ENCODE results near the gene CAMTA1. TPM values are rescaled to one million over a fixed set of nuclear protein-coding genes. Genes with fewer than 3 reads are reported as not detected.

The CAMTA1 gene
- total RNA-seq, 2 donors from 2014 or later = 36.5 to 57.5 TPM

GRCh38 chr1:7503691-7504437, 718.6 kb downstream of the CAMTA1 start:
- ATAC-seq = peak in 1 of 2 donors; percentile 4
- DNase-seq (ENCODE audit: low spot score) = peak; percentile 52
- H3K4me1 Mint-ChIP-seq (ENCODE audit: low read depth in 2 of 2) = no peaks in the 10 kb centered on the region
- no peak overlapping the region for H3K4me3 Mint-ChIP-seq
- H3K27me3 Mint-ChIP-seq = no peaks in the 10 kb centered on the region
- H3K27ac Mint-ChIP-seq = no peak overlapping the region
- H3K36me3 Mint-ChIP-seq = no peaks in the 10 kb centered on the region
- no peaks in the 10 kb centered on the region for H3K9me3 Mint-ChIP-seq

- H3K4me3 Mint-ChIP-seq = no peak overlapping the region
- no peak overlapping the region for H3K27ac Mint-ChIP-seq
- no peaks in the 10 kb centered on the region for H3K27me3 Mint-ChIP-seq
- H3K36me3 Mint-ChIP-seq = no peaks in the 10 kb centered on the region
- H3K4me1 Mint-ChIP-seq (ENCODE audit: low read depth in 2 of 2) = no peaks in the 10 kb centered on the region
- no peaks in the 10 kb centered on the region for H3K9me3 Mint-ChIP-seq
- ATAC-seq = no peak
- DNase-seq (ENCODE audit: low spot score) = no peak
Measured at GRCh38 chr1:7504438-7504720, 719.1 kb downstream of the CAMTA1 start.

- peak; percentile 45 for DNase-seq (ENCODE audit: low spot score)
- no peak for ATAC-seq
- no peak overlapping the region for H3K27ac Mint-ChIP-seq
- no peaks in the 10 kb centered on the region for H3K27me3 Mint-ChIP-seq
- H3K9me3 Mint-ChIP-seq = no peaks in the 10 kb centered on the region
- H3K36me3 Mint-ChIP-seq = no peaks in the 10 kb centered on the region
- no peaks in the 10 kb centered on the region for H3K4me1 Mint-ChIP-seq (ENCODE audit: low read depth in 2 of 2)
- H3K4me3 Mint-ChIP-seq = no peak overlapping the region
Measured at GRCh38 chr1:7505094-7505770, 720.0 kb downstream of the CAMTA1 start.

GRCh38 chr1:7505771-7506453, 720.7 kb downstream of the CAMTA1 start:
- no peaks in the 10 kb centered on the region for H3K4me1 Mint-ChIP-seq (ENCODE audit: low read depth in 2 of 2)
- no peak overlapping the region for H3K27ac Mint-ChIP-seq
- DNase-seq (ENCODE audit: low spot score) = peak; percentile 28
- H3K27me3 Mint-ChIP-seq = no peaks in the 10 kb centered on the region
- H3K36me3 Mint-ChIP-seq = no peaks in the 10 kb centered on the region
- no peak overlapping the region for H3K4me3 Mint-ChIP-seq
- no peaks in the 10 kb centered on the region for H3K9me3 Mint-ChIP-seq
- ATAC-seq = no peak

- no peaks in the 10 kb centered on the region for H3K4me1 Mint-ChIP-seq (ENCODE audit: low read depth in 2 of 2)
- DNase-seq (ENCODE audit: low spot score) (no peak), ATAC-seq (no peak)
- no peaks in the 10 kb centered on the region for H3K9me3 Mint-ChIP-seq
- H3K27me3 Mint-ChIP-seq = no peaks in the 10 kb centered on the region
- H3K36me3 Mint-ChIP-seq = no peaks in the 10 kb centered on the region
- no peak overlapping the region for H3K4me3 Mint-ChIP-seq
- H3K27ac Mint-ChIP-seq = no peak overlapping the region
Measured at GRCh38 chr1:7506454-7507284, 721.4 kb downstream of the CAMTA1 start.

- Mint-ChIP-seq H3K36me3 (no peaks in the 10 kb centered on the region), H3K9me3 (no peaks in the 10 kb centered on the region), H3K4me1 (ENCODE audit: low read depth in 2 of 2) (no peaks in the 10 kb centered on the region), H3K4me3 (no peak overlapping the region), H3K27me3 (peaks cover 0 to 2% of the 10 kb centered on the region in 2 donors), H3K27ac (no peak overlapping the region)
- DNase-seq (ENCODE audit: low spot score) (no peak), ATAC-seq (no peak)
Measured at GRCh38 chr1:7507285-7508019, 722.2 kb downstream of the CAMTA1 start.

GRCh38 chr1:7508052-7508933, 723.0 kb downstream of the CAMTA1 start:
- no peak overlapping the region for H3K4me3 Mint-ChIP-seq
- peaks cover 0 to 2% of the 10 kb centered on the region in 2 donors for H3K27me3 Mint-ChIP-seq
- no peaks in the 10 kb centered on the region for H3K9me3 Mint-ChIP-seq
- DNase-seq (ENCODE audit: low spot score) = no peak
- H3K27ac Mint-ChIP-seq = no peak overlapping the region
- H3K36me3 Mint-ChIP-seq = no peaks in the 10 kb centered on the region
- ATAC-seq = no peak
- H3K4me1 Mint-ChIP-seq (ENCODE audit: low read depth in 2 of 2) = no peaks in the 10 kb centered on the region

- Mint-ChIP-seq H3K9me3 (no peaks in the 10 kb centered on the region), H3K36me3 (no peaks in the 10 kb centered on the region)
Measured at GRCh38 chr1:7508934-7509519, 723.8 kb downstream of the CAMTA1 start.

GRCh38 chr1:7509598-7509997, 724.3 kb downstream of the CAMTA1 start:
- Mint-ChIP-seq H3K27me3 (peaks cover 0 to 2% of the 10 kb centered on the region in 2 donors), H3K9me3 (no peaks in the 10 kb centered on the region), H3K4me1 (ENCODE audit: low read depth in 2 of 2) (no peaks in the 10 kb centered on the region), H3K27ac (no peak overlapping the region), H3K4me3 (no peak overlapping the region), H3K36me3 (no peaks in the 10 kb centered on the region)
- ATAC-seq = no peak
- DNase-seq (ENCODE audit: low spot score) = no peak

More at GRCh38 chr1:7508934-7509519, 723.8 kb downstream of the CAMTA1 start:
- Mint-ChIP-seq H3K4me3 (no peak overlapping the region), H3K27me3 (peaks cover 0 to 2% of the 10 kb centered on the region in 2 donors), H3K4me1 (ENCODE audit: low read depth in 2 of 2) (no peaks in the 10 kb centered on the region), H3K27ac (no peak overlapping the region)
- no peak for ATAC-seq
- no peak for DNase-seq (ENCODE audit: low spot score)

- DNase-seq (ENCODE audit: low spot score) (no peak), ATAC-seq (no peak)
- Mint-ChIP-seq H3K36me3 (no peaks in the 10 kb centered on the region), H3K4me3 (no peak overlapping the region), H3K4me1 (ENCODE audit: low read depth in 2 of 2) (no peaks in the 10 kb centered on the region), H3K27me3 (peaks cover 0 to 2% of the 10 kb centered on the region in 2 donors), H3K9me3 (no peaks in the 10 kb centered on the region), H3K27ac (no peak overlapping the region)
Measured at GRCh38 chr1:7510389-7510931, 725.2 kb downstream of the CAMTA1 start.

- Mint-ChIP-seq H3K9me3 (no peaks in the 10 kb centered on the region), H3K27ac (no peak overlapping the region), H3K4me1 (ENCODE audit: low read depth in 2 of 2) (no peaks in the 10 kb centered on the region), H3K27me3 (peaks cover 0 to 2% of the 10 kb centered on the region in 2 donors), H3K4me3 (no peak overlapping the region), H3K36me3 (no peaks in the 10 kb centered on the region)
- peak; percentile 48 for DNase-seq (ENCODE audit: low spot score)
- no peak for ATAC-seq
Measured at GRCh38 chr1:7511381-7511780, 726.1 kb downstream of the CAMTA1 start.

- Mint-ChIP-seq H3K27ac (no peak overlapping the region), H3K27me3 (peaks cover 0 to 2% of the 10 kb centered on the region in 2 donors)
Measured at GRCh38 chr1:7513081-7513480, 727.8 kb downstream of the CAMTA1 start.

More at GRCh38 chr1:7513081-7513480, 727.8 kb downstream of the CAMTA1 start:
- Mint-ChIP-seq H3K36me3 (no peaks in the 10 kb centered on the region), H3K4me3 (no peak overlapping the region), H3K4me1 (ENCODE audit: low read depth in 2 of 2) (no peaks in the 10 kb centered on the region), H3K9me3 (no peaks in the 10 kb centered on the region)
- no peak for ATAC-seq
- DNase-seq (ENCODE audit: low spot score) = peak; percentile 15

Data from natural killer cell treated with Interleukin-12 subunit alpha and Interleukin-12 subunit beta and Interleukin-15 and Interleukin-18, amount 100 ng/mL, for 72 hours (primary cell).